ENCODE data around the gene ATMIN. TPM values are rescaled to one million over a fixed set of nuclear protein-coding genes. Genes with fewer than 3 reads are reported as not detected.

ATMIN gene
- total and polyA plus RNA-seq, 2 donors from 2014 or later = 18.0 to 31.3 TPM

DNA sequence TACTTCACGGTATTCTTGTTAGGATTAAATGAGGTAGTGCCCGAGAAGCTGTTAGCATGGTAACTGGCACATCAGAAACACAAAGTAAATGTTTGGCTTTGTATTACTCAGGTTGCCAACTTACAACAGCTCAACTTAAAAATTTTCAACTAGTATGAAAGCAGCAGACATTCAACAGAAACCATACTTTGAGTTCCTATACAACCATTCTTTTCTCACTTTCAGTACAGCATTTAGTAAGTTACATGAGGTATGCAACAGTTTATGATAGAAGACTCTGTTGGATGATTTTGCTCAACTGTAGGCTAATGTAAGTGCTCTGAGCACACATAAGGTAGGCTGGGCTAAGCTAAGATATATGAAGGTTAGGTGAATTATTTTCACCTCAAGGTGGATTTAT is 21.0 kb upstream of the ATMIN start:
- TF ChIP-seq, protein P1, sequence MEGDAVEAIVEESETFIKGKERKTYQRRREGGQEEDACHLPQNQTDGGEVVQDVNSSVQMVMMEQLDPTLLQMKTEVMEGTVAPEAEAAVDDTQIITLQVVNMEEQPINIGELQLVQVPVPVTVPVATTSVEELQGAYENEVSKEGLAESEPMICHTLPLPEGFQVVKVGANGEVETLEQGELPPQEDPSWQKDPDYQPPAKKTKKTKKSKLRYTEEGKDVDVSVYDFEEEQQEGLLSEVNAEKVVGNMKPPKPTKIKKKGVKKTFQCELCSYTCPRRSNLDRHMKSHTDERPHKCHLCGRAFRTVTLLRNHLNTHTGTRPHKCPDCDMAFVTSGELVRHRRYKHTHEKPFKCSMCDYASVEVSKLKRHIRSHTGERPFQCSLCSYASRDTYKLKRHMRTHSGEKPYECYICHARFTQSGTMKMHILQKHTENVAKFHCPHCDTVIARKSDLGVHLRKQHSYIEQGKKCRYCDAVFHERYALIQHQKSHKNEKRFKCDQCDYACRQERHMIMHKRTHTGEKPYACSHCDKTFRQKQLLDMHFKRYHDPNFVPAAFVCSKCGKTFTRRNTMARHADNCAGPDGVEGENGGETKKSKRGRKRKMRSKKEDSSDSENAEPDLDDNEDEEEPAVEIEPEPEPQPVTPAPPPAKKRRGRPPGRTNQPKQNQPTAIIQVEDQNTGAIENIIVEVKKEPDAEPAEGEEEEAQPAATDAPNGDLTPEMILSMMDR (IDR thresholded peaks at IDR 0.05; ENCODE audit: borderline replicate concordance, extremely low read depth, insufficient read depth) = no peak
- no peak overlapping the region for H3K9ac ChIP-seq (ENCODE audit: low read length in 3 of 3)
- no peak for DNase-seq
- H3K4me1 ChIP-seq (ENCODE audit: control insufficient read depth in 2 of 3, insufficient read depth in 2 of 3, low read depth in 1 of 3, low read length in 3 of 3) = no peaks in the 10 kb centered on the region
- intact Hi-C loops (cut with DNase I) = no loop called here
- H3K36me3 ChIP-seq (ENCODE audit: control insufficient read depth in 2 of 3, insufficient read depth in 3 of 3, low read length in 3 of 3) = peaks cover 0 to 10% (median 4%) of the 10 kb centered on the region in 3 donors
- no peaks in the 10 kb centered on the region for H3K27me3 ChIP-seq (ENCODE audit: control insufficient read depth, insufficient read depth, low read length)
- H3K27ac ChIP-seq (ENCODE audit: low read depth in 2 of 2, low read length in 2 of 2) = no peak overlapping the region
- no peak for FAIRE-seq
- H3K4me3 ChIP-seq (ENCODE audit: low read length in 3 of 3) = no peak overlapping the region
- H3K9me3 ChIP-seq (ENCODE audit: control insufficient read depth in 2 of 3, insufficient read depth in 1 of 3, low read length in 3 of 3) = no peaks in the 10 kb centered on the region

DNA sequence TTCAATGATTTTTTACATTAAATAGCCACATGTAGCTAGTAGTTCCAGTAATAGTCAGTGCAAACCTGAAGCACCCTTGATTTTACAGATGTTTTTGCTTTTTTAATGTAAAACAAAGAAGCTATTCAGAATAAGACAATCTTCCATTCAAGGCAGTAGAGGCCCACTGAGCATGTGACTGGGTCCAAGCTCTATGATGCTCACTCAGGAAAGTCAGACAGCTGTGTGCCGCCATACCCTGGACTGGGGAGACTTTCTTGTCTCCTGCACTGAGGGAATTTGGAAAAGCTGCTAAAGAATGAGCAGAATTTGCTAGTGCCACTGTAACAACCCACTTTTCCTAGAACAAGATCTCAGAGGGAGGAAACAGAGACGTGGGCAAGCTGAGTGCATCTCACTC is 17.1 kb upstream of the ATMIN start:
- Histone ChIP-seq H3K4me3 (ENCODE audit: low read length in 3 of 3) (no peak overlapping the region), H3K9ac (ENCODE audit: low read length in 3 of 3) (no peak overlapping the region), H3K27me3 (ENCODE audit: control insufficient read depth, insufficient read depth, low read length) (no peaks in the 10 kb centered on the region), H3K27ac (ENCODE audit: low read depth in 2 of 2, low read length in 2 of 2) (no peak overlapping the region), H3K36me3 (ENCODE audit: control insufficient read depth in 2 of 3, insufficient read depth in 3 of 3, low read length in 3 of 3) (peaks cover 2 to 10% (median 4%) of the 10 kb centered on the region in 3 donors), H3K9me3 (ENCODE audit: control insufficient read depth in 2 of 3, insufficient read depth in 1 of 3, low read length in 3 of 3) (no peaks in the 10 kb centered on the region), H3K4me1 (ENCODE audit: control insufficient read depth in 2 of 3, insufficient read depth in 2 of 3, low read depth in 1 of 3, low read length in 3 of 3) (no peaks in the 10 kb centered on the region)
- no peak for DNase-seq
- FAIRE-seq = no peak
- TF ChIP-seq, protein P1 (IDR thresholded peaks at IDR 0.05; ENCODE audit: borderline replicate concordance, extremely low read depth, insufficient read depth) = no peak
- intact Hi-C loops (cut with DNase I) = no loop called here

DNA sequence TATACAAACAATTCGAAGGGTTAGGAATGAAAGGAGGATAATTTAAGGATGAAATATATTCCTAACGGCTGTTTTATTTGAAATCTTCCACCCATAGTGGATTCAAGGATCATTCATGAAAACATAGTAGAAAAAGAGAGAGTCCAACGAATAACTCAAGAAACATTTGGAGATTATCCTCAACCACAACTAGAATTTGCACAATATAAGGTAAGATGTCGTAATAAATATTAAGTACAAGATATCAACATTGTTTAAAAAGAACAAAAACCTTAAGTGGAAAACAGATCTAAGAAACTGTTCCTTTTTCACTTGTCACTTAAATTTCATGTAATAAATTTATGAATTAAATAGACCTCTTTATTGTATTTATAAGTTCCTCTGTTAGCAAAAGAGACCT is 9.2 kb upstream of the ATMIN start:
- H3K9ac ChIP-seq (ENCODE audit: low read length in 3 of 3) = no peak overlapping the region
- no peaks in the 10 kb centered on the region for H3K36me3 ChIP-seq (ENCODE audit: control insufficient read depth in 2 of 3, insufficient read depth in 3 of 3, low read length in 3 of 3)
- FAIRE-seq (no peak), DNase-seq (no peak)
- H3K9me3 ChIP-seq (ENCODE audit: control insufficient read depth in 2 of 3, insufficient read depth in 1 of 3, low read length in 3 of 3) = no peaks in the 10 kb centered on the region
- TF ChIP-seq, protein P1 (IDR thresholded peaks at IDR 0.05; ENCODE audit: borderline replicate concordance, extremely low read depth, insufficient read depth) = no peak
- H3K4me3 ChIP-seq (ENCODE audit: low read length in 3 of 3) = no peak overlapping the region
- no peak overlapping the region for H3K27ac ChIP-seq (ENCODE audit: low read depth in 2 of 2, low read length in 2 of 2)
- H3K27me3 ChIP-seq (ENCODE audit: control insufficient read depth, insufficient read depth, low read length) = no peaks in the 10 kb centered on the region
- no peaks in the 10 kb centered on the region for H3K4me1 ChIP-seq (ENCODE audit: control insufficient read depth in 2 of 3, insufficient read depth in 2 of 3, low read depth in 1 of 3, low read length in 3 of 3)
- intact Hi-C loops (cut with DNase I) = no loop called here
